HCT116 (cell line): ENCODE measurements around the gene ATP1B3. TPM values are rescaled to one million over a fixed set of nuclear protein-coding genes. Genes with fewer than 3 reads are reported as not detected.
"Not testable (repeated sequence)": the region's sequence is repeated elsewhere in the genome, so short reads cannot be mapped to it uniquely, and the experiment has no call there.

Experiments
- ATAC-seq: fragments of 200-7000 bp; cut with Tn5 transposase; 2 replicates; pipeline ENCODE4 v1.9.1; 2020; ENCODE audit warnings: mild to moderate bottlenecking, moderate library complexity
- BruUV-seq: library from RNA; stranded (reverse); fragments of 400-500 nt; replicated peaks from 2 replicates; lab custom pipeline; 2021; lab: Mats Ljungman, UMichigan
- CTCF ChIA-PET: fragments of 300-600 bp; sonication (Branson Sonifier 250); formaldehyde crosslinking; loops from one replicate; lab custom pipeline; 2021; ENCODE audit warnings: antibody characterized with exemption; lab: Charles Lee
- POLR2A ChIA-PET: fragments of 300-600, 350-600 bp; sonication (Branson Sonifier 250); formaldehyde crosslinking; loops from one replicate; lab custom pipeline; 2021; ENCODE audit warnings: antibody characterized with exemption; lab: Charles Lee
- RAD21 ChIA-PET, 2 experiments: fragments of 300-600 bp; sonication (Branson Sonifier 250); formaldehyde crosslinking; loops; one replicate each; lab custom pipeline; 2023; ENCODE audit warnings: low total read pairs in 2 of 2; ENCODE audit not compliant: uncharacterized antibody in 2 of 2, unreplicated experiment in 2 of 2, low non-redundant PET in 1 of 2; lab: Charles Lee
- DNase-seq: peaks from one replicate; pipeline ENCODE4 v3.0.0-alpha.2; 2010; ENCODE audit warnings: low read depth, low spot score
- H2AFZ ChIP-seq: fragments of 200-600 bp; shearing (Covaris generic), sonication (generic); 2 replicates; pipeline ENCODE4 v1.6.1; 2017; ENCODE audit warnings: low read depth, mixed run types, mixed read lengths, antibody characterized with exemption, low read length; ENCODE audit not compliant: poor library complexity, severe bottlenecking
- H3K27ac ChIP-seq: 2 replicates; pipeline ENCODE4 v1.5.1; 2012; ENCODE audit warnings: low read depth, low read length
- H3K27me3 ChIP-seq: fragments of 200-600 bp; sonication (generic); 2 replicates; pipeline ENCODE4 v1.6.1; 2016; ENCODE audit warnings: mixed run types, low read length, mixed read lengths; ENCODE audit not compliant: insufficient read depth
- H3K36me3 ChIP-seq, 2 experiments: fragments of 200-500 bp in 1 of 2; fragments of 200-600 bp in 1 of 2; sonication (Bioruptor generic) in 1 of 2; sonication (generic) in 1 of 2; 2 replicates each; pipeline versions ENCODE4 v1.5.1 to v1.6.1; 2014 to 2016; ENCODE audit warnings: low read length in 2 of 2, inconsistent platforms in 1 of 2, mixed read lengths in 1 of 2, mixed run types in 1 of 2; ENCODE audit not compliant: insufficient read depth in 2 of 2, control insufficient read depth in 1 of 2
- H3K4me1 ChIP-seq, 2 experiments: fragments of 200-600 bp in 1 of 2; sonication (generic) in 1 of 2; 2 replicates each; pipeline versions ENCODE4 v1.5.1 to v1.6.1; 2012 to 2017; ENCODE audit warnings: low read length in 2 of 2, inconsistent platforms in 1 of 2, mild to moderate bottlenecking in 1 of 2, mixed read lengths in 1 of 2, mixed run types in 1 of 2, moderate library complexity in 1 of 2; ENCODE audit not compliant: insufficient read depth in 2 of 2, control insufficient read depth in 1 of 2
- H3K4me2 ChIP-seq: fragments of 200-600 bp; sonication (generic); 2 replicates; pipeline ENCODE4 v1.6.1; 2017; ENCODE audit warnings: mixed run types, low read length, mixed read lengths
- H3K4me3 ChIP-seq, 2 experiments: fragments of 200-600 bp in 1 of 2; sonication (generic) in 1 of 2; replicated peaks in 1 of 2; 2 replicates each; pipeline ENCODE4 v1.5.1; 2011 to 2016; ENCODE audit warnings: low read length in 2 of 2, control low read depth in 1 of 2, low read depth in 1 of 2, mild to moderate bottlenecking in 1 of 2, mixed read lengths in 1 of 2, mixed run types in 1 of 2
- H3K79me2 ChIP-seq: fragments of 200-600 bp; sonication (generic); 2 replicates; pipeline ENCODE4 v1.6.1; 2017; ENCODE audit warnings: mild to moderate bottlenecking, mixed run types, low read length, moderate library complexity, mixed read lengths; ENCODE audit not compliant: insufficient read depth
- H3K9ac ChIP-seq: fragments of 200-600 bp; sonication (generic); 2 replicates; pipeline ENCODE4 v1.6.1; 2016; ENCODE audit warnings: low read length, mixed read lengths
- H3K9me2 ChIP-seq: fragments of 200-600 bp; sonication (generic), shearing (Covaris generic); 2 replicates; pipeline ENCODE4 v1.6.1; 2017; ENCODE audit warnings: mixed run types, mild to moderate bottlenecking, moderate library complexity; ENCODE audit not compliant: insufficient read depth
- H3K9me3 ChIP-seq, 2 experiments: fragments of 200-500 bp in 1 of 2; fragments of 200-600 bp in 1 of 2; sonication (Bioruptor generic) in 1 of 2; sonication (generic) in 1 of 2; 2 replicates each; pipeline ENCODE4 v1.6.1; 2014 to 2017; ENCODE audit warnings: low read length in 2 of 2, mixed read lengths in 2 of 2, inconsistent platforms in 1 of 2, low read depth in 1 of 2, mild to moderate bottlenecking in 1 of 2, mixed run types in 1 of 2, moderate library complexity in 1 of 2; ENCODE audit not compliant: control insufficient read depth in 1 of 2, insufficient read depth in 1 of 2
- H4K20me1 ChIP-seq: fragments of 200-600 bp; sonication (generic), shearing (Covaris generic); 2 replicates; pipeline ENCODE4 v1.6.1; 2017; ENCODE audit warnings: mixed run types, mild to moderate bottlenecking, moderate library complexity; ENCODE audit not compliant: insufficient read depth
- CBX3 ChIP-seq: IDR thresholded peaks from 2 replicates; pipeline ENCODE4 v1.6.1; 2012; ENCODE audit warnings: low read depth
- CEBPB ChIP-seq: IDR thresholded peaks from 2 replicates; pipeline ENCODE4 v1.6.1; 2012; ENCODE audit warnings: low read depth
- EGR1 ChIP-seq: IDR thresholded peaks from 2 replicates; pipeline ENCODE4 v1.6.1; 2012; ENCODE audit warnings: low read depth
- ELF1 ChIP-seq: IDR thresholded peaks from 2 replicates; pipeline ENCODE4 v1.6.1; 2012; ENCODE audit warnings: low read depth, borderline replicate concordance
- EZH2 ChIP-seq: fragments of 200-600 bp; sonication (generic); IDR thresholded peaks from 2 replicates; pipeline ENCODE4 v1.6.1; 2017; ENCODE audit warnings: antibody characterized with exemption, mixed run types
- FOSL1 ChIP-seq: IDR thresholded peaks from 2 replicates; pipeline ENCODE4 v1.6.1; 2012; ENCODE audit warnings: low read depth
- JUND ChIP-seq: IDR thresholded peaks from 2 replicates; pipeline ENCODE4 v1.6.1; 2012
- RAD21 ChIP-seq: IDR thresholded peaks from 2 replicates; pipeline ENCODE4 v1.6.1; 2012; ENCODE audit warnings: low read depth, mild to moderate bottlenecking
- REST ChIP-seq: IDR thresholded peaks from 2 replicates; pipeline ENCODE4 v1.6.1; 2012; ENCODE audit warnings: low read depth
- TCF7L2 ChIP-seq: IDR thresholded peaks from 2 replicates; pipeline ENCODE4 v1.7.0; 2011; ENCODE audit warnings: borderline replicate concordance, inconsistent platforms; ENCODE audit not compliant: insufficient read depth, insufficient read length; ENCODE audit errors: extremely low read depth
- ZBTB33 ChIP-seq: IDR thresholded peaks from 2 replicates; pipeline ENCODE4 v1.6.1; 2011; ENCODE audit warnings: mild to moderate bottlenecking, low read length, moderate library complexity; ENCODE audit not compliant: insufficient replicate concordance; ENCODE audit errors: extremely low read depth
- ZNF274 ChIP-seq: fragments of 200-500 bp; sonication (Bioruptor generic); IDR thresholded peaks from 2 replicates; pipeline ENCODE4 v1.6.1; 2014; ENCODE audit warnings: mild to moderate bottlenecking, low read depth, low read length, inconsistent platforms
- intact Hi-C: fragments of 100-400 bp; cut with micrococcal nuclease; formaldehyde crosslinking; loops from 2 replicates; pipeline ENCODE4 v1.10.0; 2022
- total RNA-seq: library from RNA; stranded (reverse); gene quantifications from one replicate; pipeline ENCODE4 v1.2.1, GENCODE V29; 2021; ENCODE audit not compliant: unreplicated experiment

ATP1B3 gene
- total RNA-seq, 1 experiment from 2014 or later: 147 TPM

DNA sequence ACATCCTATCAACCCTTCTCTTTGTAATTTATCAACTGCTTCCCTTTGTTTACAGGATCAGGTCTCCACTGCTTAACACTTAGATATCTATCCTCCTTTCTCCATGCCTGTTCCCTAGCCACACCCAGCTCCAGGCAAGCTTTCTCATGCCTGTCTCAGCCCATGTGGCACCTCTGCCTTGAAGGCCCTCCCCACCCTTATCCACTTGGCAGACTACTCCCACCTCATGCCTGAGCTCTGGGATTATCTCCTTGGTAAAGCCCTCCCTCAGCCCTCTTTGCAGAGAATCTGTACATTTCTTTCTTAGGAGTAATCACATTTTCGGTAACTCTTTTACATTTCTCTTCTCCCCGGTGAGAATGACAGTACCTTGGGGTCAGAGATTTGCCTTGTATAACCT lies 96.0 kb downstream of the ATP1B3 start:
- Histone ChIP-seq H3K4me3 (no peak overlapping the region), H3K9ac (no peak overlapping the region), H3K4me1 (no peaks in the 10 kb centered on the region), H3K4me2 (no peak overlapping the region), H4K20me1 (no peaks in the 10 kb centered on the region), H3K79me2 (no peaks in the 10 kb centered on the region), H2AFZ (no peak overlapping the region), H3K9me3 (no peaks in the 10 kb centered on the region), H3K9me2 (no peaks in the 10 kb centered on the region), H3K27me3 (no peaks in the 10 kb centered on the region), H3K36me3 (0 out of 4 replicates have a peak, but pooled peaks cover 0 to 2% of the 10 kb centered on the region in 2 experiments), H3K27ac (no peak overlapping the region)
- DNase-seq (no peak), ATAC-seq (no peak)
- CTCF ChIA-PET: no interaction called here
- TF ChIP-seq EGR1 (no peak), ELF1 (no peak), CEBPB (no peak), EZH2 (no peak), REST (no peak), CBX3 (no peak), ZNF274 (no peak), RAD21 (no peak), ZBTB33 (no peak), JUND (no peak), FOSL1 (no peak), TCF7L2 (no peak)
- POLR2A ChIA-PET: no interaction called here
- intact Hi-C loops: no loop called here
- no TSS peak for BruUV-seq
- RAD21 ChIA-PET: no interaction called here

DNA sequence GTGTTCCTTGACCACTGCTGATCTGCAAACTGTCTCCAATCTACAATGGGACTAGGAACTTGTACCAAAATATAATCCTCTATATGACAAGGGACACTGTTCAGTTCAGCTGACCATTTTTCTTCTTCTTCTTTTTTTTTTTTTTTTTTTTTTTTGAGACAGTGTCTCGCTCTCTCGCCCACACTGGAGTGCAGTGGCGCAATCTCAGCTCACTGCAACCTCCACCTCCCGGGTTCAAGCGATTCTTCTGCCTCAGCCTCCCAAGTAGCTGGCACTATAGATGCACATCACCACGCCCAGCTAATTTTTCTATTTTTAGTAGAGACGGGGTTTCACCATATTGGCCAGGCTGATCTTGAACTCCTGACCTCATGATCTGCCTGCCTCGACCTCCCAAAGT lies 98.3 kb downstream of the ATP1B3 start:
- H3K4me1 ChIP-seq, DNase-seq, H3K79me2 ChIP-seq, intact Hi-C loops, CTCF ChIA-PET, ATAC-seq, H3K4me2 ChIP-seq, H3K27me3 ChIP-seq, H3K9me3 ChIP-seq, H3K4me3 ChIP-seq, BruUV-seq, H3K9me2 ChIP-seq, H3K27ac ChIP-seq, H3K9ac ChIP-seq, H2AFZ ChIP-seq, H3K36me3 ChIP-seq, POLR2A ChIA-PET, H4K20me1 ChIP-seq, RAD21 ChIA-PET: not testable (repeated sequence)
